Measurements from ENCODE around the gene FBXW5.

The FBXW5 gene

GRCh38 chr9:136960212-136960937 is 15.8 kb upstream of the FBXW5 start:
- no peak for DNase-seq

DNA sequence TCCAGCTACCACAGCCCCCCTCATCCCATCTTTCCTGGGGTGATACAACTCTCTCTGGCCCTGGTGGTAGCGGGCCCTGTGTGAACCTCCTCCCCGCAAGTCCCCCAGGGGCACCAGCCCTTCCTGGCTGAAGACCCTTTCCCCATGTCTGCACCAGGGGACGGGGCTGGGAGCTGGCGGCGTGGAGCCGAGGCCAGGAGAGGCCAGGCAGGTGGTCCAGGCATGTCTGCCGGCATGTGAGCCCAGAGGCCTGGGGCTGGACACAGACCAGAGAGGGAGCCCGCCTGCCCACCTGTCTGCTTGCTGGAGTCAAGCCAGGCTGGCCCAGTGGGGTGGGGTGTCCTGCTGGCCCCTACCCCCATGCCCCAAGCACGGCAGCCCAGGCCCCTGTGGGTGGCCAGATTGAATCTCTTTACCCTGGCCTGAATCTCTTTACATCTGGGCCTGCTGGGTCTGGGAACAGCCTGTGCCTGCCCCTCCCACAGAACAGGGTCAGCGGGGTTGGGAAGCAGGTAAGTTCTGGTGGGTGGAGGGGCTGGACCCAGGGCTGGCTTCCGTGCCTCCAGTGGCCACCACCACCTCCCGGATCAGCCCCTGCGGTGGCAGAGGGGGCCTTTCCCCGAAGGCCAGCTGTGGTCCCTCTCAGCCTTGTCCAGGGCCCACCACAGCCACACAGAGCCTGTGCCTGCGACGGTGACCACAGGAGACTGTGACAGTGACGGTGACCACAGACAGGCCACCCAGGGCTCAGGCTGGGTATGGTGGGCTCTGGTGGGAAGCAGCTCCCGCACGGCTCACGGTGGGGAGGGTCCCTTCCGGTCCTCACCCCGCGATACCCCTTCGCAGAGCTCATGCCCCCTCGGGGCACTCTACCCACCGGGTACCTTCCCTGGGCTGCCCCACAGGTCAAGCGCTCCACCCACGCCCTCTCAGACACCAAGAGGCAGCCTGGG is 14.6 kb upstream of the FBXW5 start:
- DNase-seq = no peak

DNA sequence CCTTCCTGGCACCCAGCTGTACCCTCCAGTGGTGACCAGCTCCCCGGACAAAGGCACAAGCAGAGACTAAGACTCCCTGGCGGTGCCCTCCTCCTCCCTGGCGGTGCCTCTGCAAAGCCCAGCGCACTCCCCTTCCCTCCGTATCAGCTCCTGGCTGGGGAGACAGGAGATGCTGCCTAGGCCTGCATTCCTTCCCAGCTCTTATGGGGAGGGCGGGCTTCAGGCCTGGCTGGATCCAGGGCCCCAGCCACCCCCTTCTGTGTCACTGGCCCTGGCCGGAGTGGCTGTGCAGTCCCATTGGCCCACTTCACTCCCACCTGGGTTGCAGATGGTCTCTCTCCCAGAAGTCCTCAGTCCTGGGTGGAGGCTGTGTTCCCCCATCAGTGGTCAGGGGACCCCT is 13.9 kb upstream of the FBXW5 start:
- no peak for DNase-seq

GRCh38 chr9:136957901-136958300 is 13.4 kb upstream of the FBXW5 start:
- no peak for DNase-seq

DNA sequence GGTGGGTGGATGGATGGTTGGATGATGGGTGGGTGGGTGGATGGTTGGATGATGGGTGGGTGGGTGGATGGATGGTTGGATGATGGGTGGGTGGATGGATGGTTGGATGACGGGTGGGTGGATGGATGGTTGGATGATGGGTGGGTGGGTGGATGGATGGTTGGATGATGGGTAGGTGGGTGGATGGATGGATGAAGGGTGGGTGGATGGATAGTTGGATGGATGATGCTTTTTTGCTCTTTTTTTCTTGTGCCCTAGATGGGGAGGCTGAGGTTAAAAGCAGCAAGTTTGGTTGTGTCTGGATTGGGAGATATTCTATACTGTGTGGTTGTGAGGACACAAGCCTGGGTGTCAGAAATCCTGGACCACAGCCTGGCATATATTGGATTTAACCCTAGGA is 12.9 kb upstream of the FBXW5 start:
- DNase-seq = no peak

- DNase-seq = no peak
Observed at GRCh38 chr9:136956604-136957003, 12.1 kb upstream of the FBXW5 start.

- no peak for DNase-seq
Observed at GRCh38 chr9:136955943-136956335, 11.4 kb upstream of the FBXW5 start.

DNA sequence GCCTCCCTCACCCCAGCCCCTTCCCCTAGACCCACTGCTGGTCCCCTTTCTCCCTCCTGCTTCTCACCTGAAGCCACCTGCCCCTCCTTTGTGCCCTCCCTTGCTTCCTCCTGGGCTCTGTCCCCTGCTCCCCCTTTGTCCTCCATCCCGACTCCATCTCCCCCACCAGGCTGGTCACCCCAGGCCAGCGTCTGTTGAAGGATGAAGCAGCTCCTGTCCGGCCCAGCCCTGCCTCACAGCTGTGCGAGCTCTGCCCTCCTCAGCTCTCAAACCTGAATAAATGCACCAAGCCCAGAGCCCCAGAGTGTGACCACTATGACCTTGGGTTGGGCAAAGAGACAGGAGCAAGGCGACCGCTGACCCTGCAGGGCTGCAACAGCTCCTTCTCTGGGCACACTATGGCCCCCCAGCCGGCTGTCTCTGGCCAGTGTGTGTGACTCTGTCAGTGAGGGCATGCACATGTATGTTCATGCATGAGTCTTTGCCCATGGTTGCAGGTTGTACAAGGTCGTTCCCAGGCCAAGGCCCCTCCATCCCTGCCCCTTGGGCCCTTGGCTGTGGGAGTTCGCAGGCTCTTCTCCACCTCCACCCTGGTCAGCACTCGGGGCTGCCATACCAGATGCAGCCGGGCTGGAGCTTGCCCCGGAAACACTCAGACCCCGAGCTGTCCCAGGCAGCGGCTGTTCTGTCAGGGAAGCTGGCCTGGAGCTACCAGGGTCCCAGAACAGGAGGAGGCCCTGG is 10.8 kb upstream of the FBXW5 start:
- DNase-seq = no peak

- no peak for DNase-seq
Observed at GRCh38 chr9:136954270-136955083, 9.9 kb upstream of the FBXW5 start.

GRCh38 chr9:136953771-136954269 is 9.3 kb upstream of the FBXW5 start:
- no peak for DNase-seq

DNA sequence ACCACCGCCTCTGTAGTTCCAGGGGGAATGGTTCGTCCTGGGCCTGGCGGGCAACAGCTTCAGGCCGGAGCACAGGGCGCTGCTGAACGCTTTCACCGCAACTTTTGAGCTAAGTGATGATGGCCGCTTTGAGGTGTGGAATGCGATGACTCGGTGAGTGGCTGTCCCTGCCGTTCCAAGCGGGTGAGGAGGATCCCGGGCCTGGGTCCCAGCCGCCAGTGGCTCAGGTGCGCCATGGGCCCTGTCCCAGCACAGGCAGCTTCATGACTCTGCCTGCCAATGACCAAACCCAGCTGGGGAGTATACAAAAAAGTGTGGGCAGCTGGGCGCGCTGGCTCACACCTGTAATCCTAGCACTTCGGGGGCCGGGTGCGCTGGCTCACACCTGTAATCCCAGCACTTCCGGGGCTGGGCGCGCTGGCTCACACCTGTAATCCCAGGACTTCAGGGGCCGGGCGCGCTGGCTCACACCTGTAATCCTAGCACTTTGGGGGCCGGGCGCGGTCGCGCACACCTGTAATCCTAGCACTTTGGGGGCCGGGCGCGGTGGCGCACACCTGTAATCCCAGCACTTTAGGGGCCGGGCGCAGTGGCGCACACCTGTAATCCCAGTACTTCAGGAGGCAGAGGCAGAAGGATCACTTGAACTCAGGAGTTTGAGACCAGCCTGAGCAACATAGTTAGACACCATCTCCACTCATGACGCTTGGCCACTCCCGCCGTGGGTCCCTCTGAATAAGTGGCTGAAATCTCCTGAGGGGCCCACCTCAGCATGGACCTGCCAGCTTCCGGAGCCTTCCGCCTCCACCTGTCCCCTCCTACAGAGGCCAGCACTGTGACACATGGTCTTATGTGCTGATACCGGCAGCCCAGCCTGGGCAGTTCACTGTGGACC is 8.6 kb upstream of the FBXW5 start:
- DNase-seq = no peak

- DNase-seq = no peak
Observed at GRCh38 chr9:136952321-136952850, 7.8 kb upstream of the FBXW5 start.

- no peak for DNase-seq
Observed at GRCh38 chr9:136951541-136952320, 7.2 kb upstream of the FBXW5 start, which contains the start of gene LCN12. Gene LCN12, plus strand, starts transcription at chr9:136952273. Its CDS starts 55 bp downstream, at chr9:136952328.

GRCh38 chr9:136950656-136951276 is 6.2 kb upstream of the FBXW5 start:
- no peak for DNase-seq

- DNase-seq = peak; percentile 41
Observed at GRCh38 chr9:136949817-136950655, 5.5 kb upstream of the FBXW5 start.

DNA sequence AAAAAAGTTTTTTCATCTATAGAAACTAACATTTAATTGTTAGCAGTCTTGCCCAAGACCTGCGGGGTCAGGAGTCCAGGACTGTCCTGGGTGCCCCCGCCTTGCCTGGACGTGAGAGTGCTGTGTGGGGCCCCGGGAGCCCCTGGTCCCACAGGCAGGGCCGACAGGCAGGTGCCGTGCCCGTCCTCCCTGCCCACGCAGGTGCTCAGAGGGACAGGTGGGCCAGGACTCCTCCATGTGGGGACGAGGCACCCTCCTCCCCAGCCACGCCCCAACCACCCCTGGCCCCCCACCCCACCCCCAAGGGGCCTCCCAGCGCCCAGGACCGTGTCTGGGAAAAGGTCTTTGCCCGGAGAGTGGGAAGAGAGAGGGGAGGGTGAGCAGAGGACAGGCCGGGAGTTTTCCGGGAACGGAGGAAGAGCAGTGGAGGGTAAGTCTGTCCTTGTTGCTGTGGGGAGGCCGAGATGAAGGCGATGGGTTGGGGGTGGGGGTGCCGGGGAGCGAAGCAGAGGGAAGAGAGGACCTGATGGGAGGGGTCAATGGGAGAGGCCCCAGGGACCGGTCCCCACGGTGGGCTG is 4.8 kb upstream of the FBXW5 start:
- no peak for DNase-seq

GRCh38 chr9:136947955-136948510 is 3.5 kb upstream of the FBXW5 start:
- DNase-seq = no peak
